Esophagus (tissue), 2 donors: Measurements from ENCODE around the gene VIPR2. TPM values are rescaled to one million over a fixed set of nuclear protein-coding genes. Genes with fewer than 3 reads are reported as not detected.

Source experiments
- H3K27ac ChIP-seq, 2 donors: one replicate each; pipeline ENCODE4 v1.5.1; 2013; ENCODE audit warnings: low read depth in 2 of 2, mild to moderate bottlenecking in 2 of 2, inconsistent platforms in 1 of 2, low read length in 1 of 2, moderate library complexity in 1 of 2
- H3K27me3 ChIP-seq, 2 donors: one replicate each; pipeline ENCODE4 v1.6.1; 2013; ENCODE audit warnings: low read length in 2 of 2, control low read depth in 1 of 2, mild to moderate bottlenecking in 1 of 2; ENCODE audit not compliant: insufficient read depth in 2 of 2, control insufficient read depth in 1 of 2
- H3K36me3 ChIP-seq, 2 donors: one replicate each; pipeline ENCODE4 v1.6.1; 2013; ENCODE audit warnings: low read length in 1 of 2; ENCODE audit not compliant: control insufficient read depth in 2 of 2, insufficient read depth in 2 of 2
- H3K4me1 ChIP-seq, 2 donors: one replicate each; pipeline ENCODE4 v1.6.1; 2013; ENCODE audit warnings: low read length in 1 of 2; ENCODE audit not compliant: control insufficient read depth in 2 of 2, insufficient read depth in 2 of 2
- H3K4me3 ChIP-seq, 2 donors: one replicate each; pipeline ENCODE4 v1.5.1; 2013; ENCODE audit warnings: low read length in 2 of 2, mild to moderate bottlenecking in 2 of 2, low read depth in 1 of 2, moderate library complexity in 1 of 2
- H3K9me3 ChIP-seq, 2 donors: one replicate each; pipeline ENCODE4 v1.6.1; 2013; ENCODE audit warnings: mild to moderate bottlenecking in 2 of 2, low read depth in 1 of 2, low read length in 1 of 2, moderate library complexity in 1 of 2; ENCODE audit not compliant: control insufficient read depth in 2 of 2, insufficient read depth in 1 of 2
- WGBS, 2 donors: extraction: QIAGEN DNeasy Blood & Tissue Kit; methylation state at CpG; one replicate each; pipeline ENCODE4 v1.1.7; 2013; 5-methylcytosine and 5-hydroxymethylcytosine counted together
- polyA plus RNA-seq, 2 donors: library from polyadenylated mRNA; stranded (reverse); fragments of 200-250 nt; gene quantifications; one replicate each; pipeline ENCODE4 v1.2.3, GENCODE V29; 2013
- donor health status: healthy with polysubstance abuse.
- donor health status: Bipolar disorder and iron deficiency.

VIPR2 gene
- polyA plus RNA-seq, 2 donors = 0.39 to 0.40 TPM

DNA sequence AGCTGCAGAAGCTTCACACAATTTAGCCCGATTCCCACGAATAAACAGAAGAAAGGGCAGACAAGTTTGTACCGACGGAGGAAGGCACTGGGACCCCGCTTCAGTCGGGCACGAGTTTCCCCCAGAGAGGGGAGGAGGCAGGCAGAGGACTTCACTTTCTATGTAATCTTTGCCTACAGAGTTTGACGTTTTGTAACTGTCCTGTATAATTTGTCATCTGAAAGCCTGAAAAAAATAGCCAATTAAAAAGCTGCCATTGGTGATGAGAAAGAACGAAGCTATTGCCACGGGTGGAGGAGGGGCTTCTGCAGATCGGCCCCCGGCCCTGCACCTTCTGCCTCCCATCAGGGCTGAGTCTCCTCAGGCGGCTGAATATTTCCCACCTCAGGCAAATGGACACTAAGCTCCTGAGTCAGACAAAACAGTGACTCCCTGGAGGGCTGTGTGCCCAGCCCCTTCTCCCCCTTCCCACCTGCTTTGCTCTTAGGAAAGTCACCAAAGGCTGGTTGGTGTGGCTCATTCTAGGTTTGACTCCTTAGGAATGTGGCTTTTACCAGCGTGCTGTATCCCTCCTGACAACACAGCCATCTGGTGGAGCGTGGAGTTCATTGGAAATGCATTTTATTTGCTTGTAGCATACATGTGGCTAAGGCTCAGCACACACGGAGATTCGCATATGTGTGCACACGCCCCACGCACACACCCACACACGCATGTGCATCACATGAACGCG is 117.4 kb downstream of the VIPR2 start:
- Histone ChIP-seq H3K36me3 (no peaks in the 10 kb centered on the region), H3K4me1 (peaks cover 0 to 7% of the 10 kb centered on the region in 2 donors), H3K27me3 (no peaks in the 10 kb centered on the region), H3K9me3 (no peaks in the 10 kb centered on the region), H3K4me3 (no peak overlapping the region), H3K27ac (no peak overlapping the region)
- 50 to 54% methylated on average over 22 of the region's 22 CpGs for WGBS, 2 donors

DNA sequence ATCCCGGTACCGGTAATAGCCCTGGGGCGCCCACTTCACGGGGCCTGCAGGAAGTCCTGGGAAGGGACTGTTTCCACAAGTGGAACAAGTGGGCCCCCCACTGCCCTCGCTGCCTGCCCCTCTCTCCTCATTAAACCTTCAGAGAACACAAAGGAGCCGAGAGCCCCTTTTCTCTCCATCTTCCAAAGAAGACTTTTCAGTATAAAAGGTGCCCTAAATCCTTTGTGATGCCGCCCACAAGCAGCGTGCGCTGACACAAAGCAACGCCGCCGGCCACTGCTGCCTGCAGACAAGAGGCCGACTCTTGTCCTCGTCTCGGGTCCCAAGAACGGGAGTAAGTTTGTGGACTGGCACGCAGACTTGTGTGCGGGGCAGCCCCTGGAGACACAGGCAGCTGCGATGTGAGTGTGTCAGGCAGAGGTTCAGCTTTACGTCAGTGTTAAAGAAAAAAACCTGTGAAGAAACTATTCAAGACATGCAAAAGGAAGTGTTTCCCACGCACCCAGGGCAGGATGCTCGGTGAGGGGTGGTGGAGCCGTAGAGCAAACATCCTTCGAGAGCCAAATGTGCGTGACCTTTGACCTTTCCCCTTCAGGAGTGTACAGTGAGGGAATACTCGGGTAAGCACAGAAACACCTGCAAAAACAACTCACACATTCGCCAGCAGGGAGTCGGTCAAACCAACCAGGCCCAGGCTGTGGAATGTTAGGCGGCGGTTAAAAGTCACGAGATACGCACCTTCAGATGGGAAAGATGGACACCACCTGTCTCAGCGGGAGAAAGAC is 118.2 kb downstream of the VIPR2 start:
- WGBS, 2 donors = 69 to 76% methylated on average over 33 of the region's 33 CpGs
- Histone ChIP-seq H3K4me3 (no peak overlapping the region), H3K36me3 (no peaks in the 10 kb centered on the region), H3K4me1 (peaks cover 0 to 7% of the 10 kb centered on the region in 2 donors), H3K27me3 (no peaks in the 10 kb centered on the region), H3K9me3 (no peaks in the 10 kb centered on the region), H3K27ac (no peak overlapping the region)

DNA sequence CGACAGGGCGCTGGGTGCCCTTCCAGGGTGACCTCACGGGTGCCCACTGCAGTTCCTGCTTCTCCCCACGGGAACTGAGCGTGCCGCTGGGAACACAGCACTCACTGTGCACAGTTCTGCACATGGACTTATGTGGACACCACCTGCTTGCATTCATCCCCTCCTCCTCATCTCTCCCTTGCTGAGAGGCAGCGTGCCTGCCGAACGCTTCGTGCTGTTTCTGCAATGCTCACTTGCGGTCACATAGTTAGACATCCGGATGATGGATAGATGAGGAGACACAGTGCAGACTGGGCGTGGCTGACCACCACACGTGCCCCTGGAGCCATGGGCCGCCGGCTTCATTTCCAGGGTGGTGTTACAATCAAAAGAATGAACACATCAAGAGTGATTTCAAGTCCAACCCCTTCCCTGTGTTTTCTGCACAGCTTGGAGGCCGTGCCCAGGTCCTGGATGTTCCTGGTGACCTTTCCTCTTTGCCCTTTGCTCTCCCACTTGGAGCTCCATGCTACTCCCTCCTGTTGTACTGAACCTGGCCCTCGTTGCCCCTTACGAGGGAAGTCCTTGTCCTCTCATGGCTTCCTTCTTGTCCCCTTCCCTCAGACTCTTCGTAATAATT is 119.4 kb downstream of the VIPR2 start:
- Histone ChIP-seq H3K36me3 (no peaks in the 10 kb centered on the region), H3K4me3 (no peak overlapping the region), H3K27ac (no peak overlapping the region), H3K4me1 (peaks cover 0 to 7% of the 10 kb centered on the region in 2 donors), H3K9me3 (no peaks in the 10 kb centered on the region), H3K27me3 (no peaks in the 10 kb centered on the region)
- 78 to 81% methylated on average over 20 of the region's 20 CpGs for WGBS, 2 donors

DNA sequence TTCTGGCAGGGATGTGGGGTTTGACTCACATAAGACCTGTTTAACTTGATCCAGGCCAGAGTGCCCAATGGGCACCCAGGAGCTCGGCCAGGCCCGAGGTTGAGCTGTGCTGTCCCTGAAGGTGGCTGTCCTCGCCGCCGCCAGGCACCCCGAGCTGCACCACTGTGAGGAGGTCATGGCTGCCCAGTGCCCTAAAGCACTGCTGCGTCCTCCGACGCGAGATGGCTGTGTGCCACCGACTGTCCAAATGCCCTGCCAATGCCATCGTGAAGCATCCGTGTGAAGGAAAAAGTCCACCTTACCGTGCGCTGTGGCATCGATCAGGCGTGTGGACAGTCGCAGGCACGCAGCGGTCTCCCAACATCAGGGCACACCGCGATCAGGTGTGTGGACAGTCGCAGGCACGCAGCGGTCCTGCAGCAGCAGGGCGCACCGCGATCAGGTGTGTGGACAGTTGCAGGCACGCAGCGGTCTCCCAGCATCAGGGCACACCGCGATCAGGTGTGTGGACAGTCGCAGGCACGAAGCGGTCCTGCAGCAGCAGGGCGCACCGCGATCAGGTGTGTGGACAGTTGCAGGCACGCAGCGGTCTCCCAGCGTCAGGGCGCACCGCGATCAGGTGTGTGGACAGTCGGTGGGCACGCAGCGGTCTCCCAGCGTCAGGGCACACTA is 120.3 kb downstream of the VIPR2 start:
- Histone ChIP-seq H3K27ac (no peak overlapping the region), H3K27me3 (no peaks in the 10 kb centered on the region), H3K36me3 (no peaks in the 10 kb centered on the region), H3K9me3 (no peaks in the 10 kb centered on the region), H3K4me3 (no peak overlapping the region), H3K4me1 (peaks cover 0 to 7% of the 10 kb centered on the region in 2 donors)
- WGBS, 2 donors = 93 to 95% methylated on average over 48 of the region's 48 CpGs

DNA sequence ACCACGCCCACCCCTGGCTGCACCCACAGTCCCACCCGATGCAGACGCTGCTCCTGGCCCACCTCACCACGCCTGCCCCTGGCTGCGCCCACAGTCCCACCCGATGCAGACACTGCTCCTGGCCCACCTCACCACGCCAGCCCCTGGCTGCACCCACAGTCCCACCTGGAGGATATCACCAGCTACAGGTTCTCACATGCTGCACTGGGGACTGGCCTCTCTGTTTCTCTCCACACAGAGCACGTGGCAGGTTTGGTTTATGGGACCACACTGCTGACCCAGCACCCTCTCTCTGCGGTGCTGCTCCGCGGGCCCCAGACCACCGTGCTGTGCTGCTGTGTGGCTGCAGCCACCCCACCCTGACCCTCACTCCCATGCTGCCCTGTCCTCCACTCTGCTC is 120.9 kb downstream of the VIPR2 start:
- H3K36me3 ChIP-seq = no peaks in the 10 kb centered on the region
- 78 to 81% methylated on average over 12 of the region's 12 CpGs for WGBS, 2 donors
- H3K4me3 ChIP-seq = no peak overlapping the region
- H3K27me3 ChIP-seq = no peaks in the 10 kb centered on the region
- H3K27ac ChIP-seq = no peak overlapping the region
- H3K4me1 ChIP-seq = peaks cover 0 to 7% of the 10 kb centered on the region in 2 donors
- H3K9me3 ChIP-seq = no peaks in the 10 kb centered on the region

DNA sequence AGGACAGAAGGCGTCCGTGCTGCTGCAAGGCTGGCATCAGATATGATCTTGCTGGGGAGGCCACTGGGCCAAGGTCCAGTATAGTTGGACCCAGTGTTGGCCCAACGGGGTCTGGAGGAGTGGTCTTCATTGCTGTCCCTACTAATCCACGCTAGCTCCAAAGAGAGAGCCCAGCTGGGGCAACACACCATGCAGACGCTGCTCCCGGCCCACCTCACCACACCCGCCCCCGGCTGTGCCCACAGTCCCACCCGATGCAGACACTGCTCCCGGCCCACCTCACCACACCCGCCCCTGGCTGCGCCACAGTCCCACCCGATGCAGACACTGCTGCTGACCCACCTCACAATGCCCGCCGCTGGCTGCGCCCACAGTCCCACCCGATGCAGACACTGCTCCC is 121.5 kb downstream of the VIPR2 start:
- no peak overlapping the region for H3K27ac ChIP-seq
- 75 to 84% methylated on average over 16 to 17 of the region's 17 CpGs for WGBS, 2 donors
- no peak overlapping the region for H3K4me3 ChIP-seq
- H3K36me3 ChIP-seq = no peaks in the 10 kb centered on the region
- peaks cover 0 to 7% of the 10 kb centered on the region in 2 donors for H3K4me1 ChIP-seq
- no peaks in the 10 kb centered on the region for H3K9me3 ChIP-seq
- H3K27me3 ChIP-seq = no peaks in the 10 kb centered on the region

DNA sequence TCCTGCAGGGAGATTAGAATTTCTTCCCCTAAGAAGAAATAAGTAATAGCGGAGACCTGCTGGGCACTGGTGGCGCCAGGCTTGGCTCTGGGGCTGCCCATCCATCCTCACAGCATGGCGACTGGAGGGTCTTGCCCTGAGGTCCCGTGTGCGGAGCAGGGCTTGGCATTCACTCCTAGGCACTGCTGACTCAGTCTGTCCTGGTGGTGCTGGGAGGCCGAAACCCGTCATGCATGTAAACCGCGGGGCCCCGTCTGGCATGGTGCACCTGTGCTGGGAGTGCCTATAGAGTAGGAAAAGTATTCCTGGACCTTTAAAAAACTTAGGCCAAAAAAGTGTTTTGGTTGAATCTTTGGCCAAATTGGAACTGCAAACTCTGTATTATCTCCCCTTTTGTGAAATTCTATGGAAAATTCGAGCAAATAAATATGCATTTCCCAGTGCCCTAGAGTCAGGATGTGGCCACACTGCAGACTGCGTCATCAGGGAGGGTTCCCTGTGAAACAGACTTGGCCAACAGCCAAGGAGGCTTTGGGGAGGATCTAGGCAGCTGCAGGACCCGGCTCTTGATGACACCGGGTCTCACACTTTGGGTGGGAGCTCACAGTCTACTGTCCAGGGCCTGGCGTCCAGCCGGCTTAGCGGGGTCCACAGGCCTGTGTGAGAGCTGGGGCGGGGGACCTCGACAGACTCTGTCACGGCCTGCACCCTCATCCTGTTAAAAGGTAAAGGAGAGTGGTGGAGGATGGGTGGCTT is 122.3 kb downstream of the VIPR2 start:
- no peaks in the 10 kb centered on the region for H3K36me3 ChIP-seq
- no peaks in the 10 kb centered on the region for H3K27me3 ChIP-seq
- peaks cover 0 to 5% of the 10 kb centered on the region in 2 donors for H3K4me1 ChIP-seq
- H3K27ac ChIP-seq = no peak overlapping the region
- H3K4me3 ChIP-seq = no peak overlapping the region
- WGBS, 2 donors = 81 to 85% methylated on average over 19 to 20 of the region's 20 CpGs
- no peaks in the 10 kb centered on the region for H3K9me3 ChIP-seq

DNA sequence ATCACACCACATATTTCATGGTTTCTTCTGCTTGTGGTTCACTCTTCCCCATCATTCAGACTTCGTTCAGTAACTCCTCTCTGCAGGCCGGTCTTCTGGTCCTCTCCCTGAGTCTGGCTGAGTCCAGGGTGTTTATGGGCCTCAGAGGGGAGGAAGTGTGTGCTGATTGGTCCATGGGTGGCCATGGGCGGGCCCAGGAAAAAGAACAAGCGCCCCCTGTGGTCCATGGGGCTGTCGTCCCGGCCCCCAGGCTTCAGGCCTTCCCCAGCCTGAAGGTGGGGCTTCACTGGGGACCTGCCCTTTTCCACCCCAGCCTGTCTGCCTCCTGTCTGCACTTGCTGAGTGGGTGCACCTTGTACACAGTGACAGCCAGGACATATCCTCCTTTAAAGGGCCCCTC is 123.7 kb downstream of the VIPR2 start:
- peaks cover 0 to 5% of the 10 kb centered on the region in 2 donors for H3K4me1 ChIP-seq
- 77 to 79% methylated on average over 6 of the region's 6 CpGs for WGBS, 2 donors
- no peaks in the 10 kb centered on the region for H3K27me3 ChIP-seq
- no peak overlapping the region for H3K27ac ChIP-seq
- no peak overlapping the region for H3K4me3 ChIP-seq
- H3K36me3 ChIP-seq = no peaks in the 10 kb centered on the region
- no peaks in the 10 kb centered on the region for H3K9me3 ChIP-seq

DNA sequence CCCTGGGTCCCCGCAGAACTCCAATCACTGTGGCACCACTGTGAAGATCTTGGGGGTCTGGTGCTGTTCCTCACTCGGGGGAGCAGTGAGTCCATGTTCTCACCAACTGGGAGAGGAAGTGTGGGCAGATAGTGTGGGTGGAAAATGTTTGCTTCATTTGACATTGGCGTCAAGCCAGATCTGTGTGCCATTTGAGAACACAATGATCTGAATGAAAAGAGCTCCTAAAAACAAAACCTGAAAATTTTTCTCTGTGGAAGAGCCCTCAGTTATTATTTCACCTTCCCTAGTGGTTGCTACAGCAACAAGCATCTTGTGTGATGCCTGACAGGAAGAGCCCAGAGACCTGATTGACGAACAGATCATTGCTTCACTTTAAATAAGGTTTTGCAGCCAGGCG is 125.6 kb downstream of the VIPR2 start:
- 48 to 57% methylated on average over 5 of the region's 5 CpGs for WGBS, 2 donors
- H3K27ac ChIP-seq = no peak overlapping the region

More for the DNA sequence above, 125.6 kb downstream of the VIPR2 start:
- no peak overlapping the region for H3K4me3 ChIP-seq
- no peaks in the 10 kb centered on the region for H3K27me3 ChIP-seq
- no peaks in the 10 kb centered on the region for H3K36me3 ChIP-seq
- H3K9me3 ChIP-seq = no peaks in the 10 kb centered on the region
- H3K4me1 ChIP-seq = peaks cover 0 to 5% of the 10 kb centered on the region in 2 donors
